DMS153 treated with DMSO at 0.1 percent for 48 hours (cell line): Measurements from ENCODE around the gene PARD3.
"Not testable (repeated sequence)": the region's sequence is repeated elsewhere in the genome, so short reads cannot be mapped to it uniquely, and the experiment has no call there.

Experiments
- DNase-seq: peaks from one replicate; lab custom pipeline; 2025; ENCODE audit not compliant: unreplicated experiment; lab: John Stamatoyannopoulos, UW

The PARD3 gene

DNA sequence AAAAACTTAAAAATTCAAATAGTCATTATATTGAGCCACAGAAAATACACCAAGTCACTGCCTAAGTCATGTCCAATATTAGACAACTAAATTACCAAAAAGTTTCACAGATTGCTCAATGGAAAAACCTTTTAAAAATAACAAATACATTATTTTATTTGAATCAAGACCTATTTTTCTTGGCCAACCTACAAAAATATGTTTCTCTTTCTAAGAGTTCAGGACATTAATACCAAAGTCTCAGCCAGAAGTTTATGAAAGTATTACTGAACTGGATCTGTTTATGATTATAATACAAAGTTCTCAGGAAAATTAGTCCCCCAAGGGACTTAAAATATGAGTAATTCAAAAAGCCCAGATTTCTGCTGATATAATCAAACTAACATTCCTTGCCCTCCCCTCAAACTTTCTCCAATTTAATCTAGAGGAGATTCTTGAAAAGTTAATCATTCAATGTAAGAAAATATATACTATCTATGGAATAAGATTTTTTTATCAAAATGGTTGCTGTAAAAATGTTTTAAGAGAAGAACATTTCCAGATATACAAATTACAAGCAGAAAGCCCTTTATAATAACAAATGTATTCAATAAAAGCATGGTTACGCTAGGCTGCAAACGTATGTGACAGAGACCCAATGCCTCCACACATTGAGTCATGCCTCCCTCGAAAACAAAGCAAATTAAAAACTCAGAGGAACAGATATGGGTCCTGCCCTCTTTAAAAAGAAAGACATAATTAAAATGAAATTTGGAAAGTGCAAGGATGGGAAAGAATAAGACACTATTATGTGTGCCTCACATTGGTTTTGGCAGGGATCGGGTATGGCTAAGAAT, 381.6 kb downstream of the PARD3 start:
- DNase-seq = no peak

DNA sequence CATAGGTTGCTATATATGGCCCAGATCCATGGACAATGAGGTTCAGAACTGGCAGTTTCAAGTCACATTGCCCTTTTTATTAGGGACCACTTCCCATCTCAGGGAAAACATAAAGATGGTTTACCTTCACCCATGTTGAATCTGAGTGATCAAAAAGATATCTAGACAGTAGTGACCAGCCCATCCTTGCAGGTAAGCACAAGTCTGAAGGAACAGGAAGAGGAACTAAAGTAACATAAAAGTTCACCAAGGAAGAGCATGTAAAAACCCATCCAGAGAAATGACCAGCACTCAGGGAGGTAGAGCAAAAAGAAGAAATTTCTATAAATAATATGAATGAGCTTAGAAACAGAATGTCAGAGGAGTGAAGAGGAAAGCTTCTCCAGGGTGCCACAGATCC, 382.5 kb downstream of the PARD3 start:
- DNase-seq = no peak

- no peak for DNase-seq
Measured at GRCh38 chr10:34430685-34431084, 384.4 kb downstream of the PARD3 start.

- no peak for DNase-seq
Measured at GRCh38 chr10:34428501-34428900, 386.6 kb downstream of the PARD3 start.

DNA sequence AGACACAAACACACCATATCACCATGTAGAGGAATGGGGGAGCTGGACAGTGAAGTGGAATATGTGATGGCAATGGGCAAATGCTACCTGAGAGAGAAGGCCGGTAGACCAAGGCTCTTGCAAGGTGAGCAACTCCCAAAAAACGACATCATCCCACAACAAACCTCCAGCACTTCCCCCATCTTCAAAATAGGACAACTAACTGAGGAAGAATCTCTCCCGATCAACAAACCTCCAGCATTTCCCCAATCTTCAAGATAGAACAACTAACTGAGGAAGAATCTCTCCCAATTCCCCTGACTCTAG, 387.2 kb downstream of the PARD3 start:
- no peak for DNase-seq

- not testable (repeated sequence) for DNase-seq
Measured at GRCh38 chr10:34427158-34427910, 387.8 kb downstream of the PARD3 start.

- not testable (repeated sequence) for DNase-seq
Measured at GRCh38 chr10:34426538-34427157, 388.4 kb downstream of the PARD3 start.

DNA sequence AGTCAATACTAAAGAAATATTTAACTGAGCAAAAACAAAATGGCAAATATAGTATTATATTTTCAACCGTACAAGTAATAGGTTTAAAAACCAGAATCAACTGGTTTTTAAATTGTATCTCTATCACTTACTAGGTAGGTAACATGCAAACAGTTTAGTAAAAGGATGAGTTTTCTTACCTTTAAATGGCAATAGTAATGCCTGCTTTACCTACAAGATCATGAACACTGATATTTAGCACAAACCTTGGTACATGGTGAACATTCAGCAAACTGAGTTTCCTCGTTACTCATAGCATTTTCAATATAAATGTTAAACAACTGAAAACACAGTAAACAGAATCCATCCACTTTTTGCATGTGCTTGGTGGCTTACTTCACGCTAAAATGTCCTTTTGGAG, 389.1 kb downstream of the PARD3 start:
- DNase-seq = no peak

DNA sequence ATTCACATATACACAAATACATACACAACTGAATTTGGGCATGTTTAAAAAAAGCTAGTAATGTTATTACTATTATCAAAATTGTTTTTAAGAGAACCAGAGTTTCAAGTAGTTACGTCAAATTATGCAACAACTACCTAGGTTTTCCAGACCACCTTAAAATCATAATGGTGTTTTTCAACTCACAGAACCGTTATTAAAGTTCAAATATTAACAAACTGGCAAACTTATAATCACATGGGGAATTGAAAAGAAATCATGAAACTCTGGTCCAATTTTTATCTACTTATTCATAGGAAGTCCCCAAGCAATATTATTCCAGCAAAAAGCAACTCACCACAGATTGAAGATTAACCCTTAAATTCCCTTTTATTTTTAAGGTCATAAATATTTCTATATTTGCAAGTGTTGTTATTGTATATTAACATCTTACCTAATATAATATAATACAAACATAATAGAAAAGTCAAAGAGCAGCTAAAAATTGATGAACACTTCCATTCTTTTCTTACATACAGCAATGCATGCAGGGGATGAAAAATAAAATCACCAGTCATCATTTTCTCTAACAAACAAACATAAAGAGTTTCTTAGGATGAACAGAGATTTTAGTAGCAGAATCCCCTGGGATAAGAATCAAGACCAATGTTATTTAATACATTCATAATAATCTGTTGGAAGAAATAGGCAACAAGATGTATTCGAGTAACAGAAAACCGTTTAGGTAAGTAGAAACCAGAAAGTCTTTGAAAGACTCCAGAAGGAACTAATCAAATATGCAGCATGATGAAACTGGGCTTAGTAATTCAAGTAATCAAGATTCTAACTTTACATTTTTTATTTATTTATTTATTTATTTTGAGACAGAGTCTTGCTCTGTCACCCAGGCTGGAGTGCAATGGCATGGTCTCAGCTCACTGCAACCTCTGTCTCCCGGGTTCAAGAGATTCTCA, 391.1 kb downstream of the PARD3 start:
- DNase-seq = no peak

GRCh38 chr10:34420795-34421194, 394.3 kb downstream of the PARD3 start:
- no peak for DNase-seq

- DNase-seq = no peak
Measured at GRCh38 chr10:34420273-34420672, 394.8 kb downstream of the PARD3 start.

- DNase-seq = no peak
Measured at GRCh38 chr10:34415039-34415438, 400.1 kb downstream of the PARD3 start.

DNA sequence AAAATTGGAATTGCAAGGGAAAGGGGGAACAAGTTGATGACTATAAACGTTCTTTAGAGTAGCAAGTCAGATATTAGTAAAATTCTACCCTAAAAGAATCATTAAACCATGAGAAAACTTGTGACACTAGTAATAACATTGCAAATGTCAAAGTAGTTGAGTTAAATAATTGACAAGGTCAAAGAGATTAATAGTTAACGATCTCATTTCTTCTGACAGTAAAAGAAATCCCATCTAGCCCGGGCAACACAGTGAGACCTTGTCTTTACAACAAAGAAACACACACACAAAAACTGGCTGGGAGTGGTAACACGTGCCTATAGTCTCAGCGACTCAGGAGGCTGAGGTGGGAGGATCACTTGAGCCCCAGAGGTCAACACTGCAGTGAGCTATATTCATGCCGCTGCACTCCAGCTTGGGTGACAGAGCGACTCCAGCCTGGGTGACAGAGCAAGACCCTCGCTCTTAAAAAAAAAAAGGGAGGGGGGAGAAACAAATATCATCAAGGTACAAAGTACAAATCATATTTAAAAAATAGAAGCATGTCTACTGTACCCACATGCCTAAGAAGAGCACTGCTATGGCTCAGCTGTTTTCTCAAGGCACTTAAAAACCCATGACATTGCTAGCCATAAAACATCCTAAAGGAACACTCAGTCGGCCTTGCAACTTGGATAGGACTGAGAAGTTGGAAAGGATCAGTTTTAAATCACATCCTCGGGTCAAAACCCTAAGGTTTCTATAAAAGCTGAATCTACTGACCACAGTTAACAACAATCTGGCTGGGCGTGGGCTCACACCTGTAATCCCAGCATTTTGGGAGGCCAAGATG, 401.1 kb downstream of the PARD3 start:
- no peak for DNase-seq

DNA sequence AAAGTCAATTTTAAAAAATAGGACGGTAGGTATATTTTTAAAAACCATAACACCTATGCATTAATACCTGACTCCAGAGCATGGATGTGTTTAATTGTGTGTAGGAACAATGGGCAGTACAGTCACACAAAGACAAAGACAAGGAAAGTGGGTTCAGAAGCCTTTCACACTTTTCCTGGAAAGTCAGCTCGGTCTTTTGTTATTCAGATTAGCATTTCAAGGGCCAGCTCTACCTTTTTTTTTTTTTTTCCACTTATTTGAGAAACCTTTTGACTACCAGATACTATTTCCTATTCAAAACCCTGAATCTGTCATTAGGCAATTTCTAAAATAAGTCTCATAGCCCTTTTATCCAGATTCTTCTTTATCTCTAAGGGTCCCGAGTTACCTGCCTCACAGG, 401.9 kb downstream of the PARD3 start:
- no peak for DNase-seq

- DNase-seq = no peak
Measured at GRCh38 chr10:34408956-34409355, 406.1 kb downstream of the PARD3 start.

GRCh38 chr10:34408381-34408780, 406.7 kb downstream of the PARD3 start:
- DNase-seq = no peak

DNA sequence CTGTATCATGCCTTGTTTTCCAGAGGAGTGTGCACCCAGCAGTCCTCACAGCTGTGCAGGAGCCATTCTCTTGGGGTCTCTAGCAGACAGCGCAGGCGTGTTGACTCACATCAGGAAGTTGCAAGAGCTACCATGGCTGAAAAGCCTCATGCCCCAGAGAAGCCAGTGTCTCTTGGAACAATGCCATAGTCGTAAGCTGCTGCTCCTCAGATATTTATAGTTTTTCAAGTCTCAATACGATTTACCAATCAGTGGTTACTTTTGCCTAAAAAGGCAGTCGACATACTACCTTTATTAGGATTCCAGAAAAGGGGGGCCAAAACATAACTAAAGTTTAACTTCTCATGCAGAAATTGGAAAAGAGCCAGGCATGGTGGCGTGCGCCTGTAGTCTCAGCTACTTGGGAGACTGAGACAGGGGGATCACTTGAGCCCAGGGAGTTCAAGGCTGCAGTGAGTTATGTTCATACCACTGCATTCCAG, 407.7 kb downstream of the PARD3 start:
- DNase-seq = peak; percentile 6

DNA sequence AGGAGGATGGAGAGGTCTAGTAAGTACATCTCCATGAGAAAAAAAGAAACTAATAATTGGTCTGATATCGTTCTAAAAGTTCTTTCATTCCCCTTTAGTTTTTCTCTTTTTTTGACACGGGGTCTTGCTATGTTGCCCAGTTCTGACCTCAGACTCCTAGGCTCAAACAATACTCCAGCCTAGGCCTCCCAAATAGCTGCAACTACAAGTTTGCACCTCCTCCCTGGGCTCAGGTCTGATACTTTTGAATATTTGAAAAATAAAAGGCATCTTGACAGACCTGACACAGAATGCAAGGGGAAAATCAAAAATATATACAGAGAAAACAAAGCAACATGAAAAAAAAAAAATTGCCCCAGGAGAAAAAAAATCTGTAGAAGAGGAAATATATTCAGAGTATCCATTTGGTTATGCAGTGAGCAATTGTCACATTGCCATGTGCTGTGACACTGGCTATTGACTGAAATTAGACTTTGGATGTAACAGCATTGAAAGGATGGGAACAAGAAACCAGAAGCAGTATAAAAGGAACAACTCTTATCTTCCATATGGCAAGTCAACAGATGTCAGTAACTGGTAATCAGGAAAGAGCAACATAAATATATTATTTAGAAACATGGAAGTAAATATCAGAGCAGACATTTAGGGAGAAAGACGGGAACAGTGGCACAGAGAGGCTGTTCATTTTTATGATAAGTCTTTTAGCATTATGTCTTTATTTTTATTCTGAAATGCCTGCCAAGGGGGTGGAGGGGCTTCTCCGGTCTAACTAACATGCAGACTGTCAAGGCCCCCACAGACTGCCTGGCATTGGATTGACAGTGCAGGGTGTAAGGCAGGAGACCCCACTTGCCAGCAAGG, 408.4 kb downstream of the PARD3 start:
- no peak for DNase-seq
